ENCODE results near the gene BOC. TPM values are rescaled to one million over a fixed set of nuclear protein-coding genes. Genes with fewer than 3 reads are reported as not detected.
A peak's percentile ranks its signal among the peaks of the same experiment; 100 is the strongest.

The BOC gene
- polyA plus RNA-seq, 12 donors = 35.5 to 112 (median 55.8) TPM; not detected in 1

GRCh38 chr3:113266738-113267137 lies 55.4 kb downstream of the BOC start:
- DNase-seq = no peak

- no peak for DNase-seq
Observed at GRCh38 chr3:113268311-113268710, 57.0 kb downstream of the BOC start.

GRCh38 chr3:113268942-113269341 lies 57.6 kb downstream of the BOC start:
- no peak for DNase-seq

GRCh38 chr3:113269661-113270060 lies 58.3 kb downstream of the BOC start:
- no peak for DNase-seq

GRCh38 chr3:113270068-113270467 lies 58.7 kb downstream of the BOC start:
- peak; percentile 74 for DNase-seq

GRCh38 chr3:113270786-113271185 lies 59.4 kb downstream of the BOC start:
- DNase-seq = no peak

GRCh38 chr3:113271189-113271588 lies 59.8 kb downstream of the BOC start:
- no peak for DNase-seq

GRCh38 chr3:113271594-113272384 lies 60.4 kb downstream of the BOC start:
- no peak for DNase-seq

- no peak for DNase-seq
Observed at GRCh38 chr3:113272385-113272779, 61.0 kb downstream of the BOC start.

- no peak for DNase-seq
Observed at GRCh38 chr3:113273011-113273410, 61.7 kb downstream of the BOC start.

GRCh38 chr3:113273604-113274378 lies 62.4 kb downstream of the BOC start:
- no peak for DNase-seq

GRCh38 chr3:113274425-113275257 lies 63.3 kb downstream of the BOC start:
- DNase-seq = no peak

GRCh38 chr3:113275258-113275556 lies 63.9 kb downstream of the BOC start:
- DNase-seq = no peak

GRCh38 chr3:113275583-113275928 lies 64.2 kb downstream of the BOC start:
- DNase-seq = no peak

GRCh38 chr3:113275929-113276750 lies 64.8 kb downstream of the BOC start:
- DNase-seq = peak; percentile 68

- no peak for DNase-seq
Observed at GRCh38 chr3:113276751-113277080, 65.4 kb downstream of the BOC start.

GRCh38 chr3:113277414-113277813 lies 66.1 kb downstream of the BOC start:
- DNase-seq = no peak

GRCh38 chr3:113277941-113278598 lies 66.7 kb downstream of the BOC start:
- DNase-seq = no peak

- DNase-seq = no peak
Observed at GRCh38 chr3:113278599-113278955, 67.2 kb downstream of the BOC start.

- no peak for DNase-seq
Observed at GRCh38 chr3:113279686-113280085, 68.3 kb downstream of the BOC start.

- DNase-seq = no peak
Observed at GRCh38 chr3:113283306-113283705, 71.9 kb downstream of the BOC start.

All from muscle of arm (tissue), 12 donors.